CD4-positive, alpha-beta T cell (primary cell): ENCODE data around the gene FSTL4. TPM values are rescaled to one million over a fixed set of nuclear protein-coding genes. Genes with fewer than 3 reads are reported as not detected.

Source experiments
- ATAC-seq: fragments of 200-7000 bp; cut with Tn5 transposase; one replicate; pipeline ENCODE4 v1.10.0; 2022; ENCODE audit warnings: mild to moderate bottlenecking; ENCODE audit not compliant: poor library complexity
- CTCF ChIA-PET: fragments of 350-600 bp; sonication (Branson Sonifier 250); formaldehyde crosslinking; loops from one replicate; lab custom pipeline; 2021; ENCODE audit warnings: antibody characterized with exemption, inconsistent platforms; lab: Charles Lee
- POLR2A ChIA-PET: fragments of 350-600 bp; sonication (Branson Sonifier 250); formaldehyde crosslinking; loops from one replicate; lab custom pipeline; 2021; ENCODE audit warnings: antibody characterized with exemption, inconsistent platforms; lab: Charles Lee
- DNase-seq, 14 experiments: peaks; one replicate each; pipeline ENCODE4 v3.0.0-alpha.2; 2013 to 2020; ENCODE audit warnings: mixed read lengths in 2 of 14
- H3K27ac ChIP-seq, 2 donors: one replicate each; pipeline versions ENCODE4 v1.5.1 to v1.7.0; 2013; ENCODE audit warnings: low read length in 2 of 2, low read depth in 1 of 2, mild to moderate bottlenecking in 1 of 2
- H3K27me3 ChIP-seq, 2 experiments: 1 replicate in 1 of 2; 2 replicates in 1 of 2; pipeline versions ENCODE4 v1.6.1 to v1.7.0; 2013; ENCODE audit warnings: low read length in 2 of 2, control low read depth in 1 of 2, mild to moderate bottlenecking in 1 of 2, moderate library complexity in 1 of 2; ENCODE audit not compliant: insufficient read depth in 2 of 2, control insufficient read depth in 1 of 2
- H3K36me3 ChIP-seq: one replicate; pipeline ENCODE4 v1.6.1; 2013; ENCODE audit warnings: low read length, control low read depth; ENCODE audit not compliant: insufficient read depth
- H3K4me1 ChIP-seq: one replicate; pipeline ENCODE4 v1.6.1; 2013; ENCODE audit warnings: low read length, control low read depth; ENCODE audit not compliant: insufficient read depth
- H3K4me3 ChIP-seq: one replicate; pipeline ENCODE4 v1.5.1; 2013; ENCODE audit warnings: mild to moderate bottlenecking, low read length, moderate library complexity
- H3K9me3 ChIP-seq, 2 experiments: 1 replicate in 1 of 2; 2 replicates in 1 of 2; pipeline versions ENCODE4 v1.6.1 to v1.7.0; 2013; ENCODE audit warnings: low read length in 2 of 2, mild to moderate bottlenecking in 2 of 2, control low read depth in 1 of 2, moderate library complexity in 1 of 2; ENCODE audit not compliant: control insufficient read depth in 1 of 2, insufficient read depth in 1 of 2
- H3K27ac Mint-ChIP-seq: one replicate; pipeline ENCODE4 v1.8.0; 2020; ENCODE audit warnings: mixed read lengths
- H3K27me3 Mint-ChIP-seq: one replicate; pipeline ENCODE4 v1.8.0; 2021; ENCODE audit warnings: mixed read lengths
- H3K36me3 Mint-ChIP-seq: one replicate; pipeline ENCODE4 v1.8.0; 2021; ENCODE audit warnings: low read depth, mixed read lengths
- H3K4me1 Mint-ChIP-seq: one replicate; pipeline ENCODE4 v1.8.0; 2021; ENCODE audit warnings: low read depth, mixed read lengths
- H3K4me3 Mint-ChIP-seq: one replicate; pipeline ENCODE4 v1.8.0; 2020; ENCODE audit warnings: mild to moderate bottlenecking, mixed read lengths
- H3K9me3 Mint-ChIP-seq: one replicate; pipeline ENCODE4 v1.8.0; 2020; ENCODE audit warnings: mixed read lengths
- CTCF ChIP-seq: fragments of 200-600 bp; IDR thresholded peaks from one replicate; pipeline ENCODE4 v1.8.0; 2022; ENCODE audit warnings: antibody characterized with exemption, mild to moderate bottlenecking
- intact Hi-C, 2 experiments: fragments of 100-400 bp; cut with DNase I in 1 of 2; cut with micrococcal nuclease in 1 of 2; formaldehyde crosslinking; loops; one replicate each; pipeline versions ENCODE4 v1.15.1 to v1.9.0; 2023 to 2025; cut with DNase I, micrococcal nuclease
- total RNA-seq, 174 experiments: library from RNA in 2 of 174; stranded (reverse) in 2 of 174; gene quantifications; one replicate each; pipeline ENCODE4 v1.2.3 and lab custom pipeline; 2021 to 2026

Gene FSTL4
- total RNA-seq, 2 experiments from 2014 or later, result not detected

DNA sequence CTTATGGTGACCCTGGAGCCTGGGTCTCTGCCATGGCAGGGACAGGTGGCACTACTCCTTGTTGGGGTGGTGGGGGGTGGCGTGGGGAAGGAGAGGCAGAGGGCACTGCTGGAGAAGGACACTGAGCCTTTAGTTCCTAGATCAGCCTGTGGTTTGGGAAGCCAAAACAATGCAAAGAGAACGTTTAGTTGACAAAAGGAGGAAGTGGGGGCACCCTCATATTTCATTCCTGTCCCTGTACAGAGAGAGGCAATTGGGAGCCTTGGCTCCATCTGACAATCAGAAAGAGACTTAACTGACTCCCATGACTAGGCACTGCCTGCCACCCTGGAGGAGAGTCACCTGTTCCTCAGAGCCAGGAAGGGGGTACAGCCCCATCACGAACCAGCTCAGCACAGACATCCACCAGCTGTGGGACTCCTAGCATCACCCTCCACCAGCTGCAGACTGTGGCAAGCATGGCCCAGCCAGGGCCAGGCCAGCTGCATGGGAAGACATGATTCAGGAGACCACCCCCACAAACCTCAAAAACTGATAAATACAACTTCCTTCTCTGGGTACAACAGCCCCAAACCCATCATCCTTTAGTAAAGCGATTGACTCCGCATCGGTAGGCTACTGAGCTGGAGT is 303.1 kb downstream of the FSTL4 start:
- H3K4me3 ChIP-seq, result no peak overlapping the region
- no peaks in the 10 kb centered on the region for H3K4me1 Mint-ChIP-seq
- H3K36me3 Mint-ChIP-seq, result no peaks in the 10 kb centered on the region
- H3K4me1 ChIP-seq, result no peaks in the 10 kb centered on the region
- no peak overlapping the region for H3K4me3 Mint-ChIP-seq
- ChIA-PET CTCF (no interaction called here), POLR2A (no interaction called here)
- H3K27ac Mint-ChIP-seq, result no peak overlapping the region
- H3K27me3 ChIP-seq, result no peaks in the 10 kb centered on the region
- no peaks in the 10 kb centered on the region for H3K36me3 ChIP-seq
- ATAC-seq (no peak), DNase-seq (no peak)
- H3K27me3 Mint-ChIP-seq, result no peaks in the 10 kb centered on the region
- no peaks in the 10 kb centered on the region for H3K9me3 ChIP-seq
- H3K27ac ChIP-seq, result no peak overlapping the region
- intact Hi-C loops, result no loop called here
- TF ChIP-seq CTCF, result no peak
- H3K9me3 Mint-ChIP-seq, result no peaks in the 10 kb centered on the region

GRCh38 chr5:133307275-133307674 is 305.1 kb downstream of the FSTL4 start:
- H3K9me3 ChIP-seq, result no peaks in the 10 kb centered on the region
- no peak overlapping the region for H3K4me3 ChIP-seq
- H3K36me3 Mint-ChIP-seq, result no peaks in the 10 kb centered on the region
- ChIA-PET POLR2A (no interaction called here), CTCF (no interaction called here)
- ATAC-seq (no peak), DNase-seq (no peak)
- no peak overlapping the region for H3K27ac Mint-ChIP-seq
- peaks cover 0 to 4% of the 10 kb centered on the region in 2 experiments for H3K27me3 ChIP-seq
- no peaks in the 10 kb centered on the region for H3K4me1 ChIP-seq
- no peaks in the 10 kb centered on the region for H3K4me1 Mint-ChIP-seq
- no peak overlapping the region for H3K27ac ChIP-seq
- no peak for TF ChIP-seq CTCF
- H3K27me3 Mint-ChIP-seq, result no peaks in the 10 kb centered on the region
- H3K9me3 Mint-ChIP-seq, result no peaks in the 10 kb centered on the region
- no peaks in the 10 kb centered on the region for H3K36me3 ChIP-seq
- no peak overlapping the region for H3K4me3 Mint-ChIP-seq
- intact Hi-C loops, result no loop called here

DNA sequence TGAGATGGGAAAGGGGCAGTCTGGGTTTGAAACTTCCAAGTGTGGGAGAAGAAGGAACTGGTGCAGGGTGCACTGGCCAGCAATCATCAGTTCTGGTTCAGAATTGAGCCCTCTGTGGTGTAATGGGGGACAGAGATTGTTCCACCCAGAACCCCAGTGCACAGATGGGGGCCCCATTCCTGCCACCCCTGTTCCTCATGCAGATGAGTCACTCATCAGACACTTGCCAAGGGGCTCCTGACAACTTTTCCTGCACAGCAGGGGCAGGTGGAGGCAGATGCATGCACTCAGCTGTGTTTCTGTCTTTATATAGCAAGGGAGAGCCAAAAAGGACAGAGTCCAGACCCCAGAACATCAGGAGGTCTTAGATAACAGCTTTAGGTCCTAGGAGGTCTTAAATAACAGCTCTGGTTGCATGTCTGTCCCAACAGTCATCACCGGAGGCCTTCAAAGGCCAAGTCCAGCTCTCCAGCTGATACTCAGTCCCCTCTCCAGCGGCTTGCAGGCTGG is 307.6 kb downstream of the FSTL4 start:
- H3K9me3 Mint-ChIP-seq, result no peaks in the 10 kb centered on the region
- DNase-seq, result no peak
- no peak overlapping the region for H3K4me3 Mint-ChIP-seq
- POLR2A ChIA-PET, result interaction anchor here (0.6 kb wide), 1 partner anchor 70 kb away, joined by 3 read pairs; no protein-coding TSS in a partner anchor
- Histone ChIP-seq H3K4me1 (no peaks in the 10 kb centered on the region), H3K36me3 (no peaks in the 10 kb centered on the region), H3K27ac (no peak overlapping the region), H3K9me3 (no peaks in the 10 kb centered on the region), H3K27me3 (peaks cover 0 to 4% of the 10 kb centered on the region in 2 experiments), H3K4me3 (no peak overlapping the region)
- CTCF ChIA-PET, result no interaction called here
- H3K27ac Mint-ChIP-seq, result no peak overlapping the region
- H3K36me3 Mint-ChIP-seq, result no peaks in the 10 kb centered on the region
- ATAC-seq, result no peak
- no peak for TF ChIP-seq CTCF
- intact Hi-C loops, result no loop called here
- H3K27me3 Mint-ChIP-seq, result no peaks in the 10 kb centered on the region
- no peaks in the 10 kb centered on the region for H3K4me1 Mint-ChIP-seq
